ENCODE results near the gene SMIM17. TPM values are rescaled to one million over a fixed set of nuclear protein-coding genes. Genes with fewer than 3 reads are reported as not detected.

Gene SMIM17
- total RNA-seq, 1 experiment from 2014 or later, result 0.28 TPM

DNA sequence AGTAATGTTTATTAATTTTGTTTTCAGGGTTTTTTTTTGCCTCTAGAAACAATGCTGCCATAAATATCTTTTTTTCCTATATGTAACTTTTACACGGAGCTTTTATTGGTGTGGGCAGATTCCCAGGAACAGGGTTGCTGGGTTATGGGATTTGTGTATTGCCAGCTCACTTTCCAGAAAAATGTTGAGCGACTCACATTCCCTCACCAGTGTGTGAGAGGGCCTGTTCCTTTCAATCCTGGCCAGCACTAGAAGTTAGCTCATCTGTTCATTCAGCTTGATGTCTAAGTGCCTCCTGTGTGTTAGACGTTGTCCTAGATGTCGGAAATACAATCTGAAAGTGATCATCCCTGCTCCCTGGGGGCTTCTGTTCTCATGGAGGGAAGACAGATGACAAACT, 45.3 kb upstream of the SMIM17 start:
- H3T11ph ChIP-seq (ENCODE audit: low read length), result no peak overlapping the region
- Mint-ChIP-seq H3K27ac (no peak overlapping the region), H3K27me3 (ENCODE audit: low read depth) (no peaks in the 10 kb centered on the region), H3K4me1 (peaks cover 8% of the 10 kb centered on the region in 2 experiments), H3K4me3 (no peak overlapping the region), H3K36me3 (ENCODE audit: insufficient read depth in 1 of 3, low read depth in 3 of 3) (peaks cover 36 to 55% (median 53%) of the 10 kb centered on the region in 3 experiments), H3K9me3 (peaks cover 45 to 72% of the 10 kb centered on the region in 2 experiments)
- no peak overlapping the region for H2AFZ ChIP-seq (ENCODE audit: low read length)
- no peak overlapping the region for H2BK15ac ChIP-seq (ENCODE audit: low read depth, low read length)
- no peak overlapping the region for H3K27ac ChIP-seq (ENCODE audit: insufficient read length, low read depth, low read length)
- H2BK120ac ChIP-seq (ENCODE audit: low read depth, low read length, poor library complexity, severe bottlenecking), result no peak overlapping the region
- no CpG with 5 or more reads among the region's 4 CpGs for WGBS (ENCODE audit: extremely low coverage, insufficient read length, low lambda C conversion rate)
- no peak overlapping the region for H3K56ac ChIP-seq (ENCODE audit: insufficient read length, low read depth, low read length)
- H3K4me2 ChIP-seq (ENCODE audit: insufficient read depth, insufficient read length, low read length), result no peak overlapping the region
- no peak overlapping the region for H4K5ac ChIP-seq (ENCODE audit: insufficient read length, low read depth, low read length)
- DNase-seq, result no peak
- H3K23me2 ChIP-seq (ENCODE audit: insufficient read length, low read depth, low read length, poor library complexity, severe bottlenecking), result peaks cover 5% of the 10 kb centered on the region
- no peak overlapping the region for H2AK5ac ChIP-seq (ENCODE audit: insufficient read length, low read length)
- H3K9me3 ChIP-seq (ENCODE audit: control insufficient read depth, low read depth, low read length), result no peaks in the 10 kb centered on the region
- TF ChIP-seq CTCF (conservative IDR thresholded peaks at IDR 0.05), result no peak
- H4K20me1 ChIP-seq (ENCODE audit: control insufficient read depth, insufficient read depth, insufficient read length), result no peaks in the 10 kb centered on the region
- no peak overlapping the region for H2BK12ac ChIP-seq (ENCODE audit: insufficient read length, low read depth, low read length)
- no peaks in the 10 kb centered on the region; the same call in 1 of the 2 replicates for H3K4me1 ChIP-seq (ENCODE audit: insufficient read depth, low read length)
- no peak overlapping the region for H3K9ac ChIP-seq (ENCODE audit: extremely low read depth, insufficient read length, low read length)
- peaks cover 2% of the 10 kb centered on the region; the same call in 1 of the 2 replicates for H3K79me2 ChIP-seq (ENCODE audit: insufficient read depth, low read length)
- no peak overlapping the region for H4K8ac ChIP-seq (replicated peaks; ENCODE audit: insufficient read length, low read depth, low read length)
- no peak overlapping the region for H3K4ac ChIP-seq (ENCODE audit: low read depth, low read length)
- no peak overlapping the region for H2BK5ac ChIP-seq (ENCODE audit: insufficient read length, low read length)
- no peak overlapping the region for H4K91ac ChIP-seq (ENCODE audit: insufficient read length, low read depth, low read length)
- H3K14ac ChIP-seq (ENCODE audit: insufficient read depth, low read length), result no peak overlapping the region
- H2BK20ac ChIP-seq (ENCODE audit: low read depth, low read length, poor library complexity, severe bottlenecking), result no peak overlapping the region
- H3K79me1 ChIP-seq (ENCODE audit: insufficient read depth, low read depth, low read length, poor library complexity, severe bottlenecking), result peaks cover 3% of the 10 kb centered on the region
- no peaks in the 10 kb centered on the region for H3K27me3 ChIP-seq (ENCODE audit: insufficient read depth, low read length)
- H3K23ac ChIP-seq (ENCODE audit: insufficient read length, low read depth, low read length), result no peak overlapping the region
- H3K18ac ChIP-seq (ENCODE audit: insufficient read length, low read depth, low read length), result no peak overlapping the region
